ENCODE measurements around the gene PPP1CA.
"Not testable (repeated sequence)": the region's sequence is repeated elsewhere in the genome, so short reads cannot be mapped to it uniquely, and the experiment has no call there.

The PPP1CA gene

DNA sequence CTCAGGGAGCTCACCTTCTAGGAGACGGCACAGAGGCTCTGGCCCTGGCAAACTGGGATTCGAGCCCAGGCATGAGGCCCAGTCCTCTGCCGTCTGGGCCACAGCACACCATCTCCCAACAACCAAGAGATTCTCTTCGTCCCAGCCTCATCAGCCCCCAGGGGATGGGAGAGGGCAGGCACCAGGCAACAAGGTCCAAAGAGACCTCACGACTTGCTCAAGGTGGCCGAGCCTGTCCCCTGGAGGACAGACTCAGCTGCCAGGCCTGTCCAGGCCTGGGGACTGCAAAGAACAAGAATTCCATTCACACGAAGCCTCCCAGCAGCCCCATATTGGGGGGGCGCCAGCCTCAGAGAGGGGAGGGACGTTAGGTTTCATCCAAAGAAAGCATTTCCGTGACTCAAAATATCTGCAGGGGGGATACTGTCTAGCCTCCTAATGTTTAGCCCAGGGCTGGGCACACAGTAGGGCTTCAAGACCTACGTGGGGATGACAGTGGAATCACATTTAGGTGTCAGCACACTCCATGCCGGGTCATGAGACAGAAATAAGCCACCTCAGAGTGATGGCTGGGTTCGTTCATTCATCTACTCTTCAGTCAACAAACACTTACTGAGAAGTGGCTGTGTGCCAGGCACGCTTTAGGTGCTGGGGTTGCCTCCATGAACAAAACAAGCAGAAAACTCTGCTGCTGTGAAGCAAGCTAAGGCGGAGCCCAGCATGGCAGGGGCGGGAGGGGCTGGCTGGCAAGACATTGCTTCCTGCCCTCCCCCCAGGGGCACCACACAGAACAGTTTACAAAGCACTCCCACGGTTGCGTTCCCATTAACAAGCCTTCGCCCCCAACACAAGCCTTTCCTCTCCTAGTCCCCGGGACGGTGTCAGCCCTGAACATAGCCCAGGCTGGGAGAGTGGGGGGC, 15.0 kb upstream of the PPP1CA start:
- DNase-seq, result peak; percentile 58

DNA sequence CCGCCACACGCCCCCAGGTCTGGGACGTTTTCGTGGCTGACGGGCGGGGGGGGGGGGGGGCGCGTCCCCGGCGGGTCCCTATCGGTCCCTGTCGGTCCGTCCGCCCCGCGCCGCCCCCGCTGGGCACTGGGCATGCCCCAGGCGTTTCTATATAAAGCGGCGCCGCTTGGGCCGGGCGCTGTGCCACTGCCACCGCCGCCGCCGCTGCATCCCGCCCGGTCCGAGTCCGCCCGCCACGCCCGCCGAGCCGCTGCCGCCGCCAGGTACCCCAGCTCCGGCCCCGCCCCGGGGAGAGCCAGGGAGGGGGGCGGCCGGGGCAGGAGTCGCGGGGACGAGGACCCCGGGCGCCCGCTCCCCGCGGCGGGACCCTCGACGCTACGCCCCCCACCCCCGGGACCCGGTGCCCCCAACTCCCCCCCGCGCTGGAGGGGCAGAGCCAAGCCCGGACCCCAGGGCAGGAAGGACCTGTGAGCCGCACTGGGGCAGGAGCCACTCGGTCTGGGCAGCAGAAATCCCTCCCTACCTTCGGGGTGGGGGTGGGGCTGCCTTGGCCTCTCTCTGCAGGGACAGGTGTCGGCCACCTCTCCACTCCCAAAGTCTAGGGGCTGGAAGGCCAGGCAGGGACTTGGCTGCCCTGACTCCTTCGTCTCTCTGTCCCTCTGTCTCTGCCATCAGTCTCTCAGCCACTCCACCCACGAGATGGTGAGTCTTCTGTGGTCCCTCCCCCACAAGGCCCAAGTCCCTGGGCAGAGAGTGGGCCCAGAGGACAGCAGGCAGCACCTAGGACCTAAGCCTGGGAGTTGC, 14.0 kb upstream of the PPP1CA start, which contains the start of gene CARNS1:
CARNS1 (plus strand) TSS at position 178 of the 804 bp plus-strand sequence; CDS start at position 700, 522 bp downstream.
- DNase-seq, result no peak

- DNase-seq, result no peak
These were observed 11.7 kb upstream of the PPP1CA start for GRCh38 chr11:67413266-67413849.

DNA sequence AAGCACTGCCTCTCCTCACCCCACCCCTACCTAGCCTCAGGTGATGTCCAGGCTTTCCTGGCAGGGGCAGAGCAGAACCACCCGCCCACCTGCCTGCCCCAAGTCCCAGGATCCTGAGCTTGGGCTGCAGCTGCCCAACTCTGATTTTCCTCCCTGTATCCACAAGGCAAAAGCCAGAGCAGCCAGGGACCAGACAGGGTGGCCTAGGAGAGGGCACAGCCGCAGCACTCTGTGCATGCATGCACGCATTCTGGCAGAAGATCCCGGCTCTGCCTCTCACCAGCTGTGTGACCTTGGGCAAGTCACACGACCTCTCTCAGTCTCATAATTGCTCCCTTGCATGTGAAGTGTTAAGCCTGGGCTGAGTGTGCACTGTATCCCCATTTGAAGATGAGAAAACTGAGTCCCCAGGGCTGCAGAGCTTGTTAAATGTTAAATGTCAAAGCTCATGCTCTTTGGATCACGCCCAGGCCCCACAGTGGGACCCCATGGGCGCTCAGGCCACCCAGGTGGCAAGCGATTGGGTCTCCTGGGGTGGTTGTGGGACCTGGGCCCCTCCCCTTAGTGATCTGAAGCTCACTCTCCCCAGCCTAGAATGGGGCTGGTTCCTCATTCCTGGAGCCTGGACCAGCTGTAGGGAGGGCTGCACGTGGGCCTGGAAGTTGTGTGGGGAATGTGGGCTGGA, 11.0 kb upstream of the PPP1CA start:
- no peak for DNase-seq

- no peak for DNase-seq
These were observed 10.1 kb upstream of the PPP1CA start for GRCh38 chr11:67411785-67412152.

GRCh38 chr11:67410984-67411784, 9.5 kb upstream of the PPP1CA start:
- DNase-seq, result no peak

DNA sequence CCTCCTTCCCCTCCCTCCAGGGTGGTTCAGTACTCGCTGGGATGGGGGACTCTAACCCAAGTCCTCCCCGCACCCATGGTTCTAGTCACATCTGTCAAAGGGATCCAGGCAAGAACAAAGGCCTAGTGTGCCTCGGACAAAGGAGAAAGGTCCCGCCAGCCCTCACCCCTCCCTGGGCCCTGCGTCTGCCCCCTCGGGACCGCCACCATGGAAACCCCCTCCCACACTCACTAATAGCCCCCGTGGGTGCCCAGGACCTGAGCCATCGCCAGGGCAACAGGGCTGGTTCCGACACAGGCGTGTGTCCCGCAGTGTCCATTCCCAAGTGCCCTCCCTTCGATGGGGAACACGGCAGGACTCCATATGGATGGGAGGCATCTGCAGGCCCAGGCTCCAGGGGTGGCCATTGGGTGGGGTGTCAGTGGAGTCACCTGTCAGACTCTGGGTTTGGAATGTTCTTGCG, 8.7 kb upstream of the PPP1CA start:
- no peak for DNase-seq

DNA sequence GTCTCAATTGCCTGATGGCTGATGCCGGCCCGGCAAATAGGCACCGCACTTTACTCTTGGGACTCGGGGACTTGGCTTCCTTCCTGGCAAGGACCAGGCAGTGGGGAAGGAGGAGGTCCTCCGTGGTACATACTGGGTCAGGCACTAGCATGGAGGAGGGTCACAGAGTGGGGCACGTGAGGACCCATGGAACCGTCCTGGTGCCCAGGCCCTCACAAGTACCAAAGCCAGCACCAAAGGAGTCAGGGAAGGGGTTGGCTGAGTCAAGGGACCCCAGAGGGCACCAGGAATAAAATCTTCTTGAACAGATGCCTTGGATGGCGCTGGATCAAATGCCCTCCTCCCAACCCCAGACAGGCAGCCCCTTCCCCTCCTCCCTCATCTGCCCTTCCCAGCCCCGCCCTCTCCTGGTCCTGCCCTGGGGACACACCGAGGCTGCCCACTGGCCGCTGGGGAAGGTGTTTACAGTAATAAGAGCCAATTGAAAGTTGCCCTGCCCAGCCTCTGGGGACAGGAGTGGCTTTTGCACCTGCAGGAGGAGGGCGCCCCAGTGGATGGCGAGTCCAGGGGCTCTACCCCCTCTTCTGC, 8.2 kb upstream of the PPP1CA start:
- DNase-seq, result peak; percentile 91

- DNase-seq, result no peak
These were observed 7.6 kb upstream of the PPP1CA start for GRCh38 chr11:67409261-67409666.

DNA sequence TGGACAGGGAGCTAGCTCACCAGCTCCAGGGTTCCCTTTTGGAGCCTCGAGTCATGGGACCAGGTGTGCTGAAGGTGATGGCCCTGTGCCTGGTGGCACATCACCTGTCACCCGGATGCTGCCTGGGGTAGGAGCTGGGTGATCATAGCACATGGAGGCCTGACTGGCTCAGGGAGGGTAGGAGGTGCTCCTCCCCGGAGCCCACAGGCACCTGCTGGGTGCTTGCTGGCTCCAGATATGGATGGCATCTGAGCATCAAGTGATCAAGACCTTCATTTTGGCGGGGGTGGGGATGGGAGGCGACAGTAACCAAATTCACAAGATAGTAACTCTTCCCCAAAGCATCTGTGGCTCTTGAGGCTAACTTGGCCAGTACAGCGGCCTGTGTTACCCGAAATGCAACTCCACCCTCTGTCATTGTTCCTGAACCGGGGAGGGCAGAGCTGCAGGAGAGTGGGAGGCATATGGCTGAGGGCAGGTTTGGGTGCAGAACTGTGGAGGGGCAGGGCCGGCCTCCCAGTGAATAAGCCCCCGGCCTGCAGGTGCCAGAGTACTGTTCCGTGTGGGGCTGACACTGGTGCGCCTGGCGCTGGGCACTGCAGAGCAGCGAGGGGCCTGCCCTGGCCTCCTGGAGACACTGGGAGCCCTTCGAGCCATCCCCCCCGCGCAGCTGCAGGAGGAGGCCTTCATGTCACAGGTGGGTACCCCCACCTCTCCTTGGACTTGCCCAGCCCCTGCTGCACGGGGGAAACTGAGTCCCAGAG, 7.0 kb upstream of the PPP1CA start:
- DNase-seq, result no peak

DNA sequence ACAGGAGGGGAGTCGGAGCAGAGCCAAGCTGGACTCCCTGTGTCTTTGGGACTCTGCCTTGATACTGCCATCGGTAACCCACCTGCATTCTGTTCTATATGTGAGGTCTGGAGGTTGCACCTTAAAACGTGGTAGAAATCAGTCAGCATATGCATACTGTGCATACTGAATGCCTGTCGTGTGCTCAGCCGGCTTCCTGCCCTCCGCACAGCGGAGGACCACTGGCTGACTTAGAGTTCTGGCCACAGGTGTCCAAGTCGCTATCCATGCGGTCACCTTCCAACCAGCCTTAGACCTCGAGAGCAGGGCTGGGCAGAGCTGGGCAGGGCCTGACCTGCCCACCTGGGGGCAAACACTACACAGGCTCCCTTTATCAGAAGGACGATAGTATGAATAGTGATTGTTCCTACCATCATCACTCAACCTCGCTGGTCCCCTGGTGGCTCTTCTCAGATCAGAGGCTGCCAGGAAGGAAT, 6.1 kb upstream of the PPP1CA start:
- no peak for DNase-seq

DNA sequence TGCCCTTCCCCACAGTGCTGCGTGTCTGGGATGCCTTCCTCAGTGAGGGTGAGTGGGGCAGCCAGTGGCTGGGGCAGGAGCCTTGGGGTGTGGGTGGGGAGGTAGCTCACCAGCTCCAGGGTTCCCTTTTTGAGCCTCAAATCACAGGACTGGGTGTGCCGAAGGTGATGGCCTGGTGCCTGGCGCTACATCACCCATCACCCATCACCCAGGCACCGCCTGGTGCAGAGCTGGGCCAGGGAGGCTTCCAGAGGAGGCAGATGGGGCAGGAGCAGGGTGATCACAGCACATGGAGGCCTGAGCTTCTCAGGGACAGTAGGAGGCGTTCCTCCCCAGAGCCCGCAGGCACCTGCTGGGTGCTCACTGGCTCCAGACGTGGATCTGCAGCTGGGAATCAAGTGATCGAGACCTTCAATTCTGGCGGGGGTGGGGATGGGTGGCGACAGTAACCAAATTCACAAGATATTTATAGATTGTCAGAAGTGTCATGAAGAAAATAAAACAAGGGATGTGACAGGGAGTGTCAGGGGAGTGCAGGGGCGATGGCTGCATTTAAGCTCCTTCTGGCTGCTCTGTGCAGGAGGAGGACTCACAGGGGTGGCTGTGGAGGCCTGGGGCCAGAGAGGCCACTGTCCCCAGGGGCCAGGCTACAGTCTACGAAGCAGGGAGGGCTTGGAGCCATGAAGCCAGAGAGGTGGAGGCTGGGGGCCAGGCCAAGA, 5.5 kb upstream of the PPP1CA start:
- DNase-seq, result no peak

DNA sequence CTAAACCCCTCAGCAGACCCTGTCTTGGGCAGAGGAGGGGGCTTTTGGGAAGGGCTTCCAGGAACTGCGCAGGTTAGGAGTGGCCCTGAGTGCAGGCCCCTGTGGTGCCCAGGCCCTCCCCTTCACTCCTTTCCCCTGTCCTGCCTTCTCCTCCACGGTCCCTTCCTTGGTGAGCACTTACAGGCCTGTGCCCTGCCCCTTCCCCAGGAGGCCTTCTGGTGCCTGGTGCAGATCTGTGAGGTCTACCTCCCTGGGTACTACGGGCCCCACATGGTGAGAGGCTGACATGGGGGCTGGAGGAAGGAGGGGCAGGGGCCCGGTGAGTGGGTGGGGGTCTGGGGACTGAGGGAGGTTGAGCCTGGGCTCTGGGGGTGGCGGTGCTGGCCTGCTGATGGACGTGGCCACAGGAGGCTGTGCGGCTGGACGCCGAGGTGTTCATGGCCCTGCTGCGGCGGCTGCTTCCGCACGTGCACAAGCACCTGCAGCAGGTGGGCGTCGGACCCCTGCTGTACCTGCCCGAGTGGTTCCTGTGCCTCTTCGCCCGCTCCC, 4.8 kb upstream of the PPP1CA start:
- no peak for DNase-seq

- no peak for DNase-seq
These were observed 4.2 kb upstream of the PPP1CA start for GRCh38 chr11:67405688-67406339.

DNA sequence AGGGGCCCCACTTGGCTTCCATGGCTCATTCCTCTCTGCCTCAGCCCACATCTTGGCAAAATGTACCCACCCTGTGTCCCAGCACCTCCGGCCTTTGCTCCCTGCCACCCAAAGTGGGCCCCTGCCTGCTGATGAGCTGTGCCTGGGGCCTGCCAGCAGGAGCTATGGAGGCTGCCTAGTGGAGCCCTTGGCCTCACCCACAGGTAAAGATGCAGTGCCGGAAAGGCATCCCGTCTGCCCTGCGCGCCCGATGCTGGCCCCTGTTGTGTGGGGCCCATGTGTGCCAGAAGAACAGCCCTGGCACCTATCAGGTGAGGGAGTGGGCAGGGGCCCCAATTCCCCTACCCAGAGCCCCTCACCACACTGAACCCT, 3.5 kb upstream of the PPP1CA start:
- no peak for DNase-seq

GRCh38 chr11:67404515-67405195, 3.0 kb upstream of the PPP1CA start:
- no peak for DNase-seq

DNA sequence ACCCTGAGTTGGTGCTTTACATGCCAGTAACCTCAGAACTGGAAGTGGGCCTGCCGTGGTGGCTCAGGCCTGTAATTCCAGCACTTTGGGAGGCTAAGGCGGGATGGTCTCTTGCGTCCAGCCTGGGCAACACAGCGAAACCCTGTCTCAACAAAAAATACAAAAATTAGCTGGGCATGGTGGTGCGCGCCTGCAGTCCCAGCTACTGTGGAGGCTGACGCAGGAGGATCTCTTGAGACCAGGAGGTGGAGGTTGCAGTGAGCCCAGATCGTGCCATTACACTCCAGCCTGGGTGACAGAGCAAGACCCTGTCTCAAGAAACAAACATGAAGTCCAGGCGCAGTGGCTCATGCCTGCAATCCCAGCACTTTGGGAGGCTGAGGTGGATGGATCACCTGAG, 1.4 kb upstream of the PPP1CA start:
- not testable (repeated sequence) for DNase-seq

DNA sequence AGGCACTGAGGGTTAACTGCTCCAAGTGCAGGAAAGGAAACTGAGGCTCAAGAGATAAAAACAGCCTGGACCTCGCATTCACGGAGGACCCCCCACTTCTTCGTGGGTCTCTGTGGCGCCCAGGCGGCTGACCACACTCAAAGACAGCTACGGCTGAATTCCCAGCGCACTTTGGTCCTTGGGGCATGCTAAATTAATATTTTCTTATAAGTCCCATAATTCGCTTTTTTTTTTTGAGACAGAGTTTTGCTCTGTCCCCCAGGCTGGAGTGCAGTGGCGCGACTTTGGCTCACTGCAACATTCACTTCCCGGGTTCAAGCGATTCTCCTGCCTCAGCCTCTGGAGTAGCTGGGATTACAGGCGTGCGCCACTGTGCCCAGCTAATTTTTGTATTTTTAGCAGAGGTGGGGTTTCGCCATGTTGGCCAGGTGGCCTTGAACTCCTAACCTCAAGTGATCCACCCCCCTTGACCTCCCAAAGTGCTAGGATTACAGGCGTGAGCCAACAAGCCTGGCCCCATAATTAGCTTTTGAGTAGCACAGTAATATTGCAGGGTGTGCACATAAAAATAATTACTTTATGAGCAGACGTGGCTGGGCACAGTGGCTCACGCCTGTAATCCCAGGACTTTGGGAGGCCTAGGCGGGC, 658 bp upstream of the PPP1CA start:
- DNase-seq, result not testable (repeated sequence)
